Neuronal stem cell (in vitro differentiated cells): Measurements from ENCODE around the gene PIK3CG.

Experiments used
- DNase-seq: peaks from one replicate; pipeline ENCODE4 v3.0.0-alpha.2; 2013; ENCODE audit warnings: low spot score
- H2AFZ ChIP-seq: one replicate; pipeline ENCODE4 v1.6.1; 2013; ENCODE audit warnings: mild to moderate bottlenecking, low read length, inconsistent platforms
- H2AK5ac ChIP-seq: 2 replicates; pipeline ENCODE4 v1.6.1; 2013; ENCODE audit warnings: low read depth, mild to moderate bottlenecking, inconsistent platforms, low read length, moderate library complexity, mixed read lengths
- H2BK120ac ChIP-seq: 2 replicates; pipeline ENCODE4 v1.6.1; 2013; ENCODE audit warnings: low read depth, mild to moderate bottlenecking, inconsistent platforms, low read length, moderate library complexity, mixed read lengths
- H2BK12ac ChIP-seq: one replicate; pipeline ENCODE4 v1.6.1; 2013; ENCODE audit warnings: low read length, inconsistent platforms
- H2BK15ac ChIP-seq: 2 replicates; pipeline ENCODE4 v1.6.1; 2013; ENCODE audit warnings: mild to moderate bottlenecking, low read length, inconsistent platforms, mixed read lengths
- H2BK5ac ChIP-seq: one replicate; pipeline ENCODE4 v1.6.1; 2013; ENCODE audit warnings: inconsistent platforms, mild to moderate bottlenecking, low read length, moderate library complexity
- H3K14ac ChIP-seq: one replicate; pipeline ENCODE4 v1.6.1; 2013; ENCODE audit warnings: low read length, inconsistent platforms
- H3K18ac ChIP-seq: 2 replicates; pipeline ENCODE4 v1.6.1; 2013; ENCODE audit warnings: low read length, inconsistent platforms
- H3K23ac ChIP-seq: 2 replicates; pipeline ENCODE4 v1.6.1; 2013; ENCODE audit warnings: low read depth, mild to moderate bottlenecking, mixed read lengths, low read length, inconsistent platforms; ENCODE audit not compliant: poor library complexity
- H3K27ac ChIP-seq: replicated peaks from 3 replicates; pipeline ENCODE4 v1.5.1; 2013; ENCODE audit warnings: low read length, inconsistent platforms
- H3K27me3 ChIP-seq, 3 experiments: 2 replicates each; pipeline ENCODE4 v1.6.1; 2013; ENCODE audit warnings: low read length in 3 of 3, mild to moderate bottlenecking in 2 of 3, inconsistent platforms in 1 of 3, low read depth in 1 of 3, mixed read lengths in 1 of 3, moderate library complexity in 1 of 3; ENCODE audit not compliant: control insufficient read depth in 3 of 3, insufficient read depth in 3 of 3
- H3K36me3 ChIP-seq, 2 donors: replicated peaks in 1 of 2; 2 replicates each; pipeline ENCODE4 v1.6.1; 2013; ENCODE audit warnings: low read length in 2 of 2; ENCODE audit not compliant: control insufficient read depth in 2 of 2, insufficient read depth in 2 of 2
- H3K4ac ChIP-seq: 2 replicates; pipeline ENCODE4 v1.6.1; 2013; ENCODE audit warnings: inconsistent platforms, mild to moderate bottlenecking, low read length, moderate library complexity
- H3K4me1 ChIP-seq, 2 donors: 1 replicate in 1 of 2; 2 replicates in 1 of 2; pipeline ENCODE4 v1.6.1; 2013; ENCODE audit warnings: low read length in 2 of 2, low read depth in 1 of 2; ENCODE audit not compliant: control insufficient read depth in 2 of 2, insufficient read depth in 1 of 2
- H3K4me2 ChIP-seq: one replicate; pipeline ENCODE4 v1.6.1; 2013; ENCODE audit warnings: mild to moderate bottlenecking, low read length, inconsistent platforms; ENCODE audit not compliant: insufficient read depth, poor library complexity, severe bottlenecking
- H3K4me3 ChIP-seq, 2 donors: 2 replicates each; pipeline ENCODE4 v1.5.1; 2013; ENCODE audit warnings: low read length in 2 of 2, mild to moderate bottlenecking in 2 of 2, inconsistent platforms in 1 of 2, moderate library complexity in 1 of 2
- H3K79me1 ChIP-seq: one replicate; pipeline ENCODE4 v1.6.1; 2013; ENCODE audit warnings: low read depth, mild to moderate bottlenecking, inconsistent platforms, low read length, moderate library complexity
- H3K9ac ChIP-seq: one replicate; pipeline ENCODE4 v1.6.1; 2013; ENCODE audit warnings: mild to moderate bottlenecking, low read depth, low read length, inconsistent platforms; ENCODE audit not compliant: poor library complexity
- H3K9me3 ChIP-seq, 2 donors: replicated peaks in 1 of 2; 2 replicates each; pipeline versions ENCODE3 to v1.6.1; 2013; ENCODE audit warnings: low read length in 2 of 2, mild to moderate bottlenecking in 2 of 2, inconsistent platforms in 1 of 2, low read depth in 1 of 2, mixed read lengths in 1 of 2, moderate library complexity in 1 of 2; ENCODE audit not compliant: control insufficient read depth in 2 of 2, insufficient read depth in 1 of 2
- H4K8ac ChIP-seq: one replicate; pipeline ENCODE4 v1.6.1; 2013; ENCODE audit warnings: low read depth, mild to moderate bottlenecking, inconsistent platforms, low read length, moderate library complexity
- H4K91ac ChIP-seq: one replicate; pipeline ENCODE4 v1.6.1; 2013; ENCODE audit warnings: low read length, low read depth, mild to moderate bottlenecking, inconsistent platforms; ENCODE audit not compliant: poor library complexity
- WGBS, 2 donors: extraction: QIAGEN DNeasy Blood & Tissue Kit; methylation state at CpG; one replicate each; pipeline ENCODE4 v1.1.7; 2013; ENCODE audit warnings: missing lambda C conversion rate in 2 of 2, mixed read lengths in 1 of 2; ENCODE audit not compliant: insufficient read length in 2 of 2, insufficient replicate concordance in 1 of 2; ENCODE audit errors: extremely low coverage in 2 of 2; 5-methylcytosine and 5-hydroxymethylcytosine counted together

PIK3CG gene

GRCh38 chr7:106914018-106914607, 49.0 kb downstream of the PIK3CG start:
- H3K27me3 ChIP-seq, result no peaks in the 10 kb centered on the region
- H2BK5ac ChIP-seq, result no peak overlapping the region
- no peak overlapping the region for H2AFZ ChIP-seq
- H3K14ac ChIP-seq, result no peak overlapping the region
- no peak overlapping the region for H3K27ac ChIP-seq
- no peaks in the 10 kb centered on the region for H3K79me1 ChIP-seq
- no CpG with 5 or more reads among the region's 3 CpGs for WGBS, 2 donors
- no peak overlapping the region for H4K8ac ChIP-seq
- H3K4ac ChIP-seq, result no peak overlapping the region
- no peak overlapping the region for H3K23ac ChIP-seq
- no peak for DNase-seq
- H3K4me3 ChIP-seq, result no peak overlapping the region
- no peaks in the 10 kb centered on the region for H3K9me3 ChIP-seq
- H2BK120ac ChIP-seq, result no peak overlapping the region
- no peaks in the 10 kb centered on the region for H3K36me3 ChIP-seq
- H2BK12ac ChIP-seq, result no peak overlapping the region
- H3K4me2 ChIP-seq, result no peak overlapping the region
- H3K4me1 ChIP-seq, result no peaks in the 10 kb centered on the region
- no peak overlapping the region for H4K91ac ChIP-seq
- no peak overlapping the region for H2BK15ac ChIP-seq
- H3K18ac ChIP-seq, result no peak overlapping the region
- no peak overlapping the region for H3K9ac ChIP-seq
- no peak overlapping the region for H2AK5ac ChIP-seq

GRCh38 chr7:106915407-106915806, 50.3 kb downstream of the PIK3CG start:
- Histone ChIP-seq H3K79me1 (no peaks in the 10 kb centered on the region), H3K9ac (no peak overlapping the region), H3K27me3 (no peaks in the 10 kb centered on the region), H3K14ac (no peak overlapping the region), H3K9me3 (no peaks in the 10 kb centered on the region), H2BK12ac (no peak overlapping the region), H3K4me2 (no peak overlapping the region), H3K4me1 (no peaks in the 10 kb centered on the region), H3K4me3 (no peak overlapping the region), H3K27ac (no peak overlapping the region), H2AK5ac (no peak overlapping the region), H2BK15ac (no peak overlapping the region), H3K23ac (no peak overlapping the region), H3K4ac (no peak overlapping the region), H2BK120ac (no peak overlapping the region), H2AFZ (no peak overlapping the region), H3K36me3 (no peaks in the 10 kb centered on the region), H3K18ac (no peak overlapping the region), H4K8ac (no peak overlapping the region), H2BK5ac (no peak overlapping the region), H4K91ac (no peak overlapping the region)
- WGBS, 2 donors, result no CpG with 5 or more reads among the region's 2 CpGs
- DNase-seq, result no peak

GRCh38 chr7:106915873-106916272, 50.8 kb downstream of the PIK3CG start:
- Histone ChIP-seq H3K79me1 (no peaks in the 10 kb centered on the region), H3K27me3 (no peaks in the 10 kb centered on the region), H3K4me2 (no peak overlapping the region), H3K4ac (no peak overlapping the region), H2BK12ac (no peak overlapping the region), H3K9ac (no peak overlapping the region), H2BK15ac (no peak overlapping the region), H2BK120ac (no peak overlapping the region), H3K4me1 (no peaks in the 10 kb centered on the region), H3K27ac (no peak overlapping the region), H4K8ac (no peak overlapping the region), H3K18ac (no peak overlapping the region), H3K36me3 (no peaks in the 10 kb centered on the region), H2AK5ac (no peak overlapping the region), H3K14ac (no peak overlapping the region), H2AFZ (no peak overlapping the region), H3K9me3 (no peaks in the 10 kb centered on the region), H3K23ac (no peak overlapping the region), H2BK5ac (no peak overlapping the region), H4K91ac (no peak overlapping the region), H3K4me3 (no peak overlapping the region)
- DNase-seq, result no peak
- no CpG with 5 or more reads among the region's 4 CpGs for WGBS, 2 donors

DNA sequence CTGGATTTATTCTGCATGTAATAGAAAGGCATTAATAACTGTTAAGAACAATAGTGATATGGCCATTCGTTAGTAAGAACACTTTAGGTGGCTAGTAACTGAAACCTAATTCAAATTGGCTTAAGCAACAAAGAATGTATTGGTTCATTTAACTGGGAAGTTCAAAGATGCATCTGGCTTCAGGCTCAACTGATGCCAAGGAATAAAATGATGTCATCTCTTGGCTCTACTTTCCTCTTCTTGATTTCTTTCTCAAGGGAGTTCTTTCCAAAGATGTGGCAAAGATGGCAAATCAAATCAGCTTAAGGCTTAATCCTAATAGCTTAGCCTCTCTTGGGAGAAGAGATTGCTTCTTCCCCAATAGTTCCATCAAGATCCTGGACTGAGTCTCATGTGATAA, 51.6 kb downstream of the PIK3CG start:
- Histone ChIP-seq H4K91ac (no peak overlapping the region), H3K9ac (no peak overlapping the region), H3K4me1 (no peaks in the 10 kb centered on the region), H3K4me2 (no peak overlapping the region), H2BK12ac (no peak overlapping the region), H3K79me1 (no peaks in the 10 kb centered on the region), H3K27me3 (no peaks in the 10 kb centered on the region), H3K27ac (no peak overlapping the region), H2BK15ac (no peak overlapping the region), H3K9me3 (no peaks in the 10 kb centered on the region), H2AK5ac (no peak overlapping the region), H4K8ac (no peak overlapping the region), H3K4me3 (no peak overlapping the region), H3K4ac (no peak overlapping the region), H2BK120ac (no peak overlapping the region), H3K36me3 (no peaks in the 10 kb centered on the region), H2AFZ (no peak overlapping the region), H3K23ac (no peak overlapping the region), H3K14ac (no peak overlapping the region), H3K18ac (no peak overlapping the region), H2BK5ac (no peak overlapping the region)
- no CpG with 5 or more reads among the region's 1 CpG for WGBS, 2 donors
- no peak for DNase-seq
